Neural cell (in vitro differentiated cells): ENCODE data around the gene RARG. TPM values are rescaled to one million over a fixed set of nuclear protein-coding genes. Genes with fewer than 3 reads are reported as not detected.

Experiments
- H2AFZ ChIP-seq: fragments of 200-600, 300-800 bp; sonication (generic), shearing (Covaris generic); 2 replicates; pipeline ENCODE4 v1.6.0; 2014; ENCODE audit warnings: low read depth, mild to moderate bottlenecking, antibody characterized with exemption, low read length, moderate library complexity
- H3F3A ChIP-seq: fragments of 200-600 bp; shearing (Covaris generic); 2 replicates; pipeline ENCODE4 v1.6.1; 2016; ENCODE audit warnings: mild to moderate bottlenecking, moderate library complexity, mixed read lengths, antibody characterized with exemption, low read length; ENCODE audit not compliant: insufficient read depth, poor library complexity, severe bottlenecking
- H3K27ac ChIP-seq: fragments of 200-600, 300-800 bp; sonication (generic), shearing (Covaris generic); 2 replicates; pipeline ENCODE4 v1.5.1; 2014; ENCODE audit warnings: mild to moderate bottlenecking, low read length, moderate library complexity
- H3K27me3 ChIP-seq: fragments of 300-800, 200-600 bp; sonication (generic), shearing (Covaris generic); 2 replicates; pipeline ENCODE4 v1.6.0; 2014; ENCODE audit warnings: mild to moderate bottlenecking, low read depth, low read length, moderate library complexity; ENCODE audit not compliant: insufficient read depth
- H3K36me3 ChIP-seq: fragments of 300-800, 200-600 bp; sonication (generic), shearing (Covaris generic); 2 replicates; pipeline ENCODE4 v1.5.1; 2014; ENCODE audit warnings: mild to moderate bottlenecking, antibody characterized with exemption, low read length, moderate library complexity; ENCODE audit not compliant: insufficient read depth
- H3K4me2 ChIP-seq: fragments of 300-800, 200-600 bp; sonication (generic), shearing (Covaris generic); 2 replicates; pipeline ENCODE4 v1.6.0; 2014; ENCODE audit warnings: mild to moderate bottlenecking, low read length
- H3K4me3 ChIP-seq: fragments of 300-800, 200-600 bp; sonication (generic), shearing (Covaris generic); 2 replicates; pipeline ENCODE4 v1.5.1; 2014; ENCODE audit warnings: mild to moderate bottlenecking, low read length, moderate library complexity
- H3K79me2 ChIP-seq: fragments of 200-600 bp; shearing (Covaris generic); replicated peaks from 2 replicates; pipeline ENCODE4 v1.6.0; 2014; ENCODE audit warnings: mild to moderate bottlenecking, low read length, moderate library complexity; ENCODE audit not compliant: insufficient read depth
- H3K9ac ChIP-seq: fragments of 300-800, 200-600 bp; sonication (generic), shearing (Covaris generic); 2 replicates; pipeline ENCODE4 v1.6.1; 2016; ENCODE audit warnings: mild to moderate bottlenecking, low read length, mixed read lengths
- H3K9me2 ChIP-seq: fragments of 200-600 bp; shearing (Covaris generic); 2 replicates; pipeline ENCODE4 v1.6.1; 2016; ENCODE audit warnings: mild to moderate bottlenecking, low read length, mixed read lengths; ENCODE audit not compliant: insufficient read depth
- H3K9me3 ChIP-seq: fragments of 200-600, 300-800 bp; sonication (generic), shearing (Covaris generic); 2 replicates; pipeline ENCODE4 v1.6.1; 2016; ENCODE audit warnings: mild to moderate bottlenecking, mixed run types, low read length, moderate library complexity, mixed read lengths
- H4K20me1 ChIP-seq: fragments of 200-600 bp; shearing (Covaris generic); 2 replicates; pipeline ENCODE4 v1.6.1; 2016; ENCODE audit warnings: mild to moderate bottlenecking, mixed run types; ENCODE audit not compliant: insufficient read depth
- EP300 ChIP-seq: fragments of 450-650 bp; conservative IDR thresholded peaks from 2 replicates; pipeline ENCODE4 v1.6.1; 2014; ENCODE audit warnings: antibody characterized with exemption, mild to moderate bottlenecking, moderate library complexity; ENCODE audit not compliant: poor library complexity, severe bottlenecking
- EZH2 ChIP-seq: fragments of 200-600, 300-800 bp; shearing (Covaris generic), sonication (generic); IDR thresholded peaks from 2 replicates; pipeline ENCODE4 v1.6.1; 2014; ENCODE audit warnings: antibody characterized with exemption, low read length, borderline replicate concordance, mild to moderate bottlenecking; ENCODE audit not compliant: insufficient read depth, poor library complexity, severe bottlenecking
- MXI1 ChIP-seq: fragments of 450-650 bp; conservative IDR thresholded peaks from 2 replicates; pipeline ENCODE4 v1.6.1; 2014; ENCODE audit warnings: antibody characterized with exemption, mild to moderate bottlenecking; ENCODE audit not compliant: poor library complexity, severe bottlenecking
- POLR2AphosphoS5 ChIP-seq: IDR thresholded peaks from 2 replicates; pipeline ENCODE4 v1.6.1; 2012
- RAD21 ChIP-seq: fragments of 450-650 bp; conservative IDR thresholded peaks from 2 replicates; pipeline ENCODE4 v1.6.1; 2014; ENCODE audit warnings: antibody characterized with exemption, mild to moderate bottlenecking, moderate library complexity
- SMC3 ChIP-seq: fragments of 450-650 bp; conservative IDR thresholded peaks from 2 replicates; pipeline ENCODE4 v1.6.1; 2014; ENCODE audit warnings: antibody characterized with exemption, mild to moderate bottlenecking, moderate library complexity; ENCODE audit not compliant: poor library complexity
- TAF1 ChIP-seq: IDR thresholded peaks from 2 replicates; pipeline ENCODE4 v1.6.1; 2012; ENCODE audit warnings: low read depth
- polyA plus RNA-seq: library from polyadenylated mRNA; depleted of rRNA; stranded (reverse); fragments of >200 nt; gene quantifications from 2 replicates; pipeline ENCODE4 v1.2.3, GENCODE V29; 2014
- TF ChIP-seq, protein P1 (sequence below): IDR thresholded peaks from 2 replicates; pipeline ENCODE4 v1.6.1; 2012; ENCODE audit warnings: borderline replicate concordance
- TF ChIP-seq, protein P2 (sequence below): fragments of 450-650 bp; IDR thresholded peaks from 2 replicates; pipeline ENCODE4 v1.5.1; 2014; ENCODE audit warnings: antibody characterized with exemption, mild to moderate bottlenecking, moderate library complexity; ENCODE audit not compliant: poor library complexity, severe bottlenecking

Gene RARG
- polyA plus RNA-seq, 1 donor from 2014 or later, result 0.61 TPM

DNA sequence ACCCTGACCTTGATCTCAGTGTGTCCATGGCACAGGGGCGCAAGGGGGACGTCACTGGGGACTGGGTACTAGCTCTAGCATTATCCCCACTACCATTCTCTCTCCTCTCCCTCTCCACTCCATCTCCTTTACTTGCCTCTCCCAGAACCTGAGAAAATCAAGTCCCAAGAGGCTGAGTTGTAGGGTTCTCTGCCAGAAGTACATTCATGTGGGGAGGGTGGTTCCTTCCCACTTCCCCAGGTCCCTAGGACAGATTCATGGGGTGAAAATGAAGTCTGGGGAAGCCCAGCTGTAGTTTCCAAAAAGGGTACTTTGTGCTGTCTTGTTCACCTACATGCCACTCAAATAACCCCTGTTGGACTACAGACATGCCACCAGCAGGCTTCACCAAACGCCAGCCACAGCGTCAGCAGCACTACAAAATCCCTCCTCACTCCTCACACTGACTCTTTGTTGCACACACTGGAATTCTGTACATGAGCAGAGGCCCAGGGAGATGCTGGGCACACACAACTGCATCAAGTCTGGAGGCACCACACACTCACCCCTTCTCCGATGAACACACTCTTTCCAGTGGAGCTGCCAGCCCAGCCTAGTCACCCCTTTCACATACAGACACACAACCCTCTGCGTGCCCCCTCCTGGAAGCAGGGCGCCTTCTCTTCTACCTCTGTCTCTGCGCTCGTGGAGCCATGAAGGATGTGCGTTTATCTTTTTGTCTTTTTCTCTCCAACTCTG is 6.9 kb downstream of the RARG start:
- peaks cover 13% of the 10 kb centered on the region for H3K27me3 ChIP-seq
- H2AFZ ChIP-seq, result no peak overlapping the region
- TF ChIP-seq POLR2AphosphoS5 (no peak), EZH2 (no peak), EP300 (no peak), TAF1 (no peak), SMC3 (no peak), RAD21 (no peak), MXI1 (no peak)
- TF ChIP-seq, protein P1, sequence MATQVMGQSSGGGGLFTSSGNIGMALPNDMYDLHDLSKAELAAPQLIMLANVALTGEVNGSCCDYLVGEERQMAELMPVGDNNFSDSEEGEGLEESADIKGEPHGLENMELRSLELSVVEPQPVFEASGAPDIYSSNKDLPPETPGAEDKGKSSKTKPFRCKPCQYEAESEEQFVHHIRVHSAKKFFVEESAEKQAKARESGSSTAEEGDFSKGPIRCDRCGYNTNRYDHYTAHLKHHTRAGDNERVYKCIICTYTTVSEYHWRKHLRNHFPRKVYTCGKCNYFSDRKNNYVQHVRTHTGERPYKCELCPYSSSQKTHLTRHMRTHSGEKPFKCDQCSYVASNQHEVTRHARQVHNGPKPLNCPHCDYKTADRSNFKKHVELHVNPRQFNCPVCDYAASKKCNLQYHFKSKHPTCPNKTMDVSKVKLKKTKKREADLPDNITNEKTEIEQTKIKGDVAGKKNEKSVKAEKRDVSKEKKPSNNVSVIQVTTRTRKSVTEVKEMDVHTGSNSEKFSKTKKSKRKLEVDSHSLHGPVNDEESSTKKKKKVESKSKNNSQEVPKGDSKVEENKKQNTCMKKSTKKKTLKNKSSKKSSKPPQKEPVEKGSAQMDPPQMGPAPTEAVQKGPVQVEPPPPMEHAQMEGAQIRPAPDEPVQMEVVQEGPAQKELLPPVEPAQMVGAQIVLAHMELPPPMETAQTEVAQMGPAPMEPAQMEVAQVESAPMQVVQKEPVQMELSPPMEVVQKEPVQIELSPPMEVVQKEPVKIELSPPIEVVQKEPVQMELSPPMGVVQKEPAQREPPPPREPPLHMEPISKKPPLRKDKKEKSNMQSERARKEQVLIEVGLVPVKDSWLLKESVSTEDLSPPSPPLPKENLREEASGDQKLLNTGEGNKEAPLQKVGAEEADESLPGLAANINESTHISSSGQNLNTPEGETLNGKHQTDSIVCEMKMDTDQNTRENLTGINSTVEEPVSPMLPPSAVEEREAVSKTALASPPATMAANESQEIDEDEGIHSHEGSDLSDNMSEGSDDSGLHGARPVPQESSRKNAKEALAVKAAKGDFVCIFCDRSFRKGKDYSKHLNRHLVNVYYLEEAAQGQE, result no peak
- TF ChIP-seq, protein P2, sequence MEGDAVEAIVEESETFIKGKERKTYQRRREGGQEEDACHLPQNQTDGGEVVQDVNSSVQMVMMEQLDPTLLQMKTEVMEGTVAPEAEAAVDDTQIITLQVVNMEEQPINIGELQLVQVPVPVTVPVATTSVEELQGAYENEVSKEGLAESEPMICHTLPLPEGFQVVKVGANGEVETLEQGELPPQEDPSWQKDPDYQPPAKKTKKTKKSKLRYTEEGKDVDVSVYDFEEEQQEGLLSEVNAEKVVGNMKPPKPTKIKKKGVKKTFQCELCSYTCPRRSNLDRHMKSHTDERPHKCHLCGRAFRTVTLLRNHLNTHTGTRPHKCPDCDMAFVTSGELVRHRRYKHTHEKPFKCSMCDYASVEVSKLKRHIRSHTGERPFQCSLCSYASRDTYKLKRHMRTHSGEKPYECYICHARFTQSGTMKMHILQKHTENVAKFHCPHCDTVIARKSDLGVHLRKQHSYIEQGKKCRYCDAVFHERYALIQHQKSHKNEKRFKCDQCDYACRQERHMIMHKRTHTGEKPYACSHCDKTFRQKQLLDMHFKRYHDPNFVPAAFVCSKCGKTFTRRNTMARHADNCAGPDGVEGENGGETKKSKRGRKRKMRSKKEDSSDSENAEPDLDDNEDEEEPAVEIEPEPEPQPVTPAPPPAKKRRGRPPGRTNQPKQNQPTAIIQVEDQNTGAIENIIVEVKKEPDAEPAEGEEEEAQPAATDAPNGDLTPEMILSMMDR, result no peak
- H3K9ac ChIP-seq, result no peak overlapping the region
- no peaks in the 10 kb centered on the region for H3K79me2 ChIP-seq
- no peaks in the 10 kb centered on the region for H4K20me1 ChIP-seq
- H3K27ac ChIP-seq, result no peak overlapping the region
- no peaks in the 10 kb centered on the region for H3K9me2 ChIP-seq
- H3F3A ChIP-seq, result no peaks in the 10 kb centered on the region
- H3K36me3 ChIP-seq, result no peaks in the 10 kb centered on the region
- no peak overlapping the region for H3K4me3 ChIP-seq
- H3K9me3 ChIP-seq, result no peaks in the 10 kb centered on the region
- H3K4me2 ChIP-seq, result no peak overlapping the region

DNA sequence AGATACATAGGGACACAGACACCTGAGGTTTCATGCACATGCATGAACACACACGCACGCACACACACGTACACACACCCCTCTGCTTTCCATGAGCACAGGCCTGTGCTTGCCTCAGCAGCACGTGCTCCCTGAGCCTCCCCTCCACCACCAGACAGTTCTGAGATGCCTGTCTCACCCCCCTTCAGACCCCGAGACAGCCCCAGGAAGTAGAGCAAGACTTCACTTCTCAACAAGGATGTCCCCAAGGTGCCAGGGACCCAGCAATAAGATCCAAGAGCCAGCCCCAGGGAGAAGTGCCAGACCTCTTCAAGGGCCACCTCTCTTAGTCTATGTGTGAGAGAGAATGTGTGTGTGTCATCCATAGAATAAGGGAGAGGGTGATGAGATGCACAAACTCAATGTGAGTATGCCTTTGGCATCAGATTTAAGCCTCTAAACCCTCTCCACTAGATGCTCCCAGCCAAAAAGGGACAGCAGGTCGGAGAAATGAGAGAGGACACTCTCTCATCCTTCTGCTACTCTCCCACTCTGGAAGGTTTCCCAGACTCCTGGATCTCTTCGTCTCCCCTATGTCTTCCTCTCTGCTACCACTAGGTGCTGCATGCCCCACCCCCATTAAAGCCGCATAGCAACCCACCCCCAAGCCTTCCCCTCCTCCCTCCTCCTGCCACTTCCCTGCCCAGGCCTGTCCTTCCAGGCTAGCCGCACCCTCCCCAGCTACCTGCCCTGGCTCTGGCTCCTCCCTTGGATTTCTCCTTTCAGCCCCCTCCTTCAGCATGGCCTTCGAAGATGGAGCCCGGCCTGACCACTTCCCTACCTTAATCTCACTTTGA is 7.7 kb downstream of the RARG start:
- TF ChIP-seq RAD21 (no peak), MXI1 (no peak), POLR2AphosphoS5 (no peak), EZH2 (no peak), TAF1 (no peak), EP300 (no peak)
- TF ChIP-seq, protein P1, result no peak
- TF ChIP-seq, protein P2, result no peak
- no peak overlapping the region for H3K4me3 ChIP-seq

More for the DNA sequence above, 7.7 kb downstream of the RARG start:
- Histone ChIP-seq H4K20me1 (no peaks in the 10 kb centered on the region), H3F3A (no peaks in the 10 kb centered on the region), H3K4me2 (no peak overlapping the region), H3K9me2 (no peaks in the 10 kb centered on the region), H3K27me3 (peaks cover 21% of the 10 kb centered on the region), H3K79me2 (no peaks in the 10 kb centered on the region), H3K27ac (no peak overlapping the region), H3K36me3 (no peaks in the 10 kb centered on the region), H2AFZ (no peak overlapping the region), H3K9ac (no peak overlapping the region), H3K9me3 (no peaks in the 10 kb centered on the region)
